Right lobe of liver (tissue), 6 donors: ENCODE results near the gene OR2B6. TPM values are rescaled to one million over a fixed set of nuclear protein-coding genes. Genes with fewer than 3 reads are reported as not detected.

Experiments
- ATAC-seq, 4 donors: fragments of 200-7000 bp; cut with Tn5 transposase; one replicate each; pipeline ENCODE4 v1.9.1; 2020; ENCODE audit warnings: mild to moderate bottlenecking in 4 of 4, moderate library complexity in 4 of 4
- DNase-seq, 3 donors: peaks; one replicate each; pipeline ENCODE4 v3.0.0-alpha.2; 2020
- H3K27ac ChIP-seq, 3 donors: fragments of 200-600 bp; one replicate each; pipeline ENCODE4 v1.8.0; 2022
- H3K27me3 ChIP-seq, 2 donors: fragments of 200-600 bp; one replicate each; pipeline ENCODE4 v1.8.0; 2022
- H3K36me3 ChIP-seq, 4 donors: fragments of 200-600 bp; sonication (generic) in 1 of 4; one replicate each; pipeline versions ENCODE4 v1.5.1 to v1.8.0; 2017 to 2022; ENCODE audit warnings: control low read depth in 1 of 4
- H3K4me1 ChIP-seq, 4 donors: fragments of 200-600 bp; sonication (generic) in 1 of 4; one replicate each; pipeline versions ENCODE4 v1.5.1 to v1.8.0; 2017 to 2022; ENCODE audit warnings: control low read depth in 1 of 4
- H3K4me3 ChIP-seq, 3 donors: fragments of 200-600 bp; one replicate each; pipeline ENCODE4 v1.8.0; 2022
- H3K9me3 ChIP-seq, 4 donors: fragments of 200-600 bp; sonication (generic) in 1 of 4; one replicate each; pipeline versions ENCODE4 v1.5.1 to v1.8.0; 2017 to 2022; ENCODE audit warnings: control low read depth in 1 of 4
- CTCF ChIP-seq, 4 donors: fragments of 200-600 bp in 3 of 4; fragments of 450-650 bp in 1 of 4; IDR thresholded peaks; one replicate each; pipeline versions ENCODE4 v1.5.1 to v1.8.0; 2016 to 2022; ENCODE audit warnings: antibody characterized with exemption in 4 of 4, mild to moderate bottlenecking in 2 of 4
- POLR2A ChIP-seq: fragments of 450-650 bp; IDR thresholded peaks from one replicate; pipeline ENCODE4 v1.6.1; 2017; ENCODE audit warnings: antibody characterized with exemption, mild to moderate bottlenecking
- WGBS: methylation state at CpG from one replicate; pipeline ENCODE4 v1.1.6; 2018; ENCODE audit warnings: low coverage, low lambda C conversion rate; ENCODE audit not compliant: insufficient coverage; ENCODE audit errors: missing lambda C conversion rate; 5-methylcytosine and 5-hydroxymethylcytosine counted together
- intact Hi-C, 2 donors: fragments of 100-400 bp; cut with DNase I; formaldehyde crosslinking; loops; one replicate each; pipeline versions ENCODE4 v1.11.2 to v1.14.1; 2022
- total RNA-seq, 6 experiments: library from RNA; depleted of rRNA in 2 of 6; stranded (reverse); fragments of >200 nt in 2 of 6; fragmentation: NEBNext Ultra II Directional in 3 of 6; extraction: Animal tissue kit (Norgen Biotek cat#: 25700) in 3 of 6; gene quantifications; one replicate each; pipeline versions ENCODE4 v1.1.0 to v1.2.4, GENCODE V29; 2016 to 2023
- donor health status: DM: no; HTN: yes; CAD: no.
- donor health status: DM: no; HTN: no; CAD: no.
- donor health status: DM: no; HTN: no; CAD: no.
- donor health status: DM: no; HTN: yes; CAD: no.
- donor health status: DM: no; HTN: yes; CAD: no.

The OR2B6 gene
- total RNA-seq, 6 experiments from 2014 or later: not detected

- no peak for TF ChIP-seq POLR2A
- no peak for TF ChIP-seq CTCF (IDR thresholded peaks at IDR 0.05)
- Histone ChIP-seq H3K27ac (no peak overlapping the region), H3K36me3 (no peaks in the 10 kb centered on the region), H3K4me1 (no peaks in the 10 kb centered on the region), H3K9me3 (no peaks in the 10 kb centered on the region), H3K27me3 (no peaks in the 10 kb centered on the region), H3K4me3 (no peak overlapping the region)
- intact Hi-C loops: no loop called here
- WGBS: 74% methylated on average over 5 of the region's 5 CpGs
- no peak for DNase-seq
- ATAC-seq: no peak
Measured at GRCh38 chr6:28004350-28005151, 47.5 kb downstream of the OR2B6 start.

DNA sequence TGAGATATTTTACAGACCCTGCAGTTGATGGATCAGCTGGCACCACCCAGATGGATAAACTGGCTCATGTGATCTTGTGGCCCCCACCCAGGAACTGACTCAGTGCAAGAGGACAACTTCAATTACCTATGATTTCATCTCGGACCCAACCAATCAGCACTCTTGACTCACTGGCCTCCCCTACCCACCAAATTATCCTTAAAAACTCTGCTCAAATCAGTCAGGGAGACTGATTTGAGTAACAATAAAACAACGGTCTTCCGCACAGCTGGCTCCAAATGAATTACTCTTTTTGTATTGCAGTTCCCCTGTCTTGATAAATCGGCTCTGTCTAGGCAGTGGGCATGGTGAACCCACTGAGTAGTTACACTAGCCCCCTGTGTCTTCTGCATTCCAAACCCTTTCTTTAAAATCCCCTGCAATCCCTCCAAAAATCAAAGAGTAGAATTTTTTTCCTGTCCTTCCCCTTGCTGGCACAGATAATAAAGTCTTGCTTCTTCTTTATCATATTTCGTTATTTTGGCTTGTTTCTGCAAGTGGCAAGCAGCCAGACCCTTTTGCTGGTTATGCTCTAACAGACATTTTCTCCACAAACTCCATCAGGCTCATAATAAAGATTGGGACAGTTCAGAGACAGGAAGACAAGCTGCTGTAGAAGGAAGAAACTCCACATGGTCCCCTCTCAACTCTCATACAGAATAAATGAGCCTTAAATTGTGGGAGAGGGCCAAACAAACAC is 48.3 kb downstream of the OR2B6 start:
- ATAC-seq (no peak), DNase-seq (no peak)
- H3K27me3 ChIP-seq: no peaks in the 10 kb centered on the region
- H3K4me1 ChIP-seq: no peaks in the 10 kb centered on the region
- 41% methylated on average over 5 of the region's 5 CpGs for WGBS
- no peaks in the 10 kb centered on the region for H3K36me3 ChIP-seq
- TF ChIP-seq POLR2A (no peak), CTCF (IDR thresholded peaks at IDR 0.05) (no peak)
- H3K27ac ChIP-seq: no peak overlapping the region
- H3K9me3 ChIP-seq: no peaks in the 10 kb centered on the region
- H3K4me3 ChIP-seq: no peak overlapping the region
- intact Hi-C loops: no loop called here

DNA sequence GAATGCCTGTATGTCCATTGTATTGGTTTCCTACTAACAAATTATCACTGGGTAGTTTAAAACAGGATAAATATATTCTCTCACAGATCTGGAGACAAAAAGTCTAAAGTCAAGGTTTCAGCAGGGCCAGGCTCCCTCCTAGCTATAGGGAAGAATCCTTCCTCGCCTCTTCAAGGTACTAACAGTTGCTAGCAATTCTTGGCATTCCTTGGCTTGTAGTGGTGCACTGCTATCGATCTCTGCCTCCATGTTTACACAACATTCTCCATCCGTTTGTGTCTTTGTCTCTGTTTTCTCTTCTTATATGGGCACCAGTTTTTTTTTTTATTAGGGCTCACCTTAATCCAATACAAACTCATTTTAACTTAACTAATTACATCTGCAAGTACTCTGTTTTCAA is 48.9 kb downstream of the OR2B6 start:
- H3K36me3 ChIP-seq: no peaks in the 10 kb centered on the region
- TF ChIP-seq CTCF (IDR thresholded peaks at IDR 0.05): no peak
- no peak for TF ChIP-seq POLR2A
- no peak overlapping the region for H3K27ac ChIP-seq
- ATAC-seq (no peak), DNase-seq (no peak)
- WGBS: 38% methylated on average over 3 of the region's 3 CpGs
- no peaks in the 10 kb centered on the region for H3K9me3 ChIP-seq
- no peak overlapping the region for H3K4me3 ChIP-seq
- intact Hi-C loops: no loop called here
- no peaks in the 10 kb centered on the region for H3K4me1 ChIP-seq
- no peaks in the 10 kb centered on the region for H3K27me3 ChIP-seq

Other genes with a start within 250 kb of the OR2B6 start
- gene OR2B2, start 44.8 kb upstream of the OR2B6 start, total RNA-seq: not detected
- gene ZNF165, start 123.3 kb downstream of the OR2B6 start, total RNA-seq: 1 to 10 TPM in 3 of 6 experiments, under 1 TPM in 3; 0.24 to 3.0 (median 0.95) TPM
- gene ZSCAN16, start 167.4 kb downstream of the OR2B6 start, total RNA-seq: 1 to 10 TPM; 1.5 to 2.0 (median 1.7) TPM
- gene ZKSCAN8, start 184.6 kb downstream of the OR2B6 start, total RNA-seq: 1 to 10 TPM; 5.4 to 7.2 (median 6.8) TPM